SU-DHL-6 (cell line): Measurements from ENCODE around the gene CLSTN2.

Source experiments
- EZH2phosphoT487 ChIP-seq: fragments of 200-600 bp; sonication (generic), shearing (Covaris generic); conservative IDR thresholded peaks from 2 replicates; pipeline ENCODE4 v1.6.1; 2018; ENCODE audit warnings: mild to moderate bottlenecking, antibody characterized with exemption, low read length, moderate library complexity, mixed read lengths
- TF ChIP-seq, protein P1 (sequence below): fragments of 200-600 bp; sonication (generic); IDR thresholded peaks from one replicate; pipeline ENCODE4 v1.5.1; 2017; ENCODE audit warnings: antibody characterized with exemption, mild to moderate bottlenecking, low read length, moderate library complexity; ENCODE audit not compliant: insufficient read depth, poor library complexity, severe bottlenecking

DNA sequence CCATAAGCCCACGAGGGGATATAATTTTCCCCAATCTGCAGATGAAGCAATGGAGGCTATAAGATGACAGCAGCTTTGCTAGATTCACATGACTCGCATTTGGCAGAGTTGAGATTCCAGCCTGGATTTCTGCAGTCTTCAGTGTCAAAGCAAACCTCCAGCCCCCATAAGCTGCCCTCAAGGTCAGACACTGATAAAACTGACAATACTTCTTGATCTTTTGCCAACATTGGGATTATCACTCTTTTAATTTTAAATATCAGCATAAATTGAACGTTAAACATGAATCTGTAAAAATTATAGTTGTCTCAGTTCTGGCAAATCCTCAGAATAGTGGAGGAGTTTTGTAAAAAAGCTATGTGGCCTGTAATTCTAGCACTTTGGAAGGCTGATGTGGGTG, 508.8 kb downstream of the CLSTN2 start:
- TF ChIP-seq, protein P1, sequence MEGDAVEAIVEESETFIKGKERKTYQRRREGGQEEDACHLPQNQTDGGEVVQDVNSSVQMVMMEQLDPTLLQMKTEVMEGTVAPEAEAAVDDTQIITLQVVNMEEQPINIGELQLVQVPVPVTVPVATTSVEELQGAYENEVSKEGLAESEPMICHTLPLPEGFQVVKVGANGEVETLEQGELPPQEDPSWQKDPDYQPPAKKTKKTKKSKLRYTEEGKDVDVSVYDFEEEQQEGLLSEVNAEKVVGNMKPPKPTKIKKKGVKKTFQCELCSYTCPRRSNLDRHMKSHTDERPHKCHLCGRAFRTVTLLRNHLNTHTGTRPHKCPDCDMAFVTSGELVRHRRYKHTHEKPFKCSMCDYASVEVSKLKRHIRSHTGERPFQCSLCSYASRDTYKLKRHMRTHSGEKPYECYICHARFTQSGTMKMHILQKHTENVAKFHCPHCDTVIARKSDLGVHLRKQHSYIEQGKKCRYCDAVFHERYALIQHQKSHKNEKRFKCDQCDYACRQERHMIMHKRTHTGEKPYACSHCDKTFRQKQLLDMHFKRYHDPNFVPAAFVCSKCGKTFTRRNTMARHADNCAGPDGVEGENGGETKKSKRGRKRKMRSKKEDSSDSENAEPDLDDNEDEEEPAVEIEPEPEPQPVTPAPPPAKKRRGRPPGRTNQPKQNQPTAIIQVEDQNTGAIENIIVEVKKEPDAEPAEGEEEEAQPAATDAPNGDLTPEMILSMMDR: no peak
- no peak for TF ChIP-seq EZH2phosphoT487
